Measurements from ENCODE around the gene HCK. TPM values are rescaled to one million over a fixed set of nuclear protein-coding genes. Genes with fewer than 3 reads are reported as not detected.

HCK gene
- total RNA-seq: not detected in 2 replicates

GRCh38 chr20:32052090-32052777 is at the start of gene HCK:
Gene HCK, plus strand, starts transcription at chr20:32052242.

DNA sequence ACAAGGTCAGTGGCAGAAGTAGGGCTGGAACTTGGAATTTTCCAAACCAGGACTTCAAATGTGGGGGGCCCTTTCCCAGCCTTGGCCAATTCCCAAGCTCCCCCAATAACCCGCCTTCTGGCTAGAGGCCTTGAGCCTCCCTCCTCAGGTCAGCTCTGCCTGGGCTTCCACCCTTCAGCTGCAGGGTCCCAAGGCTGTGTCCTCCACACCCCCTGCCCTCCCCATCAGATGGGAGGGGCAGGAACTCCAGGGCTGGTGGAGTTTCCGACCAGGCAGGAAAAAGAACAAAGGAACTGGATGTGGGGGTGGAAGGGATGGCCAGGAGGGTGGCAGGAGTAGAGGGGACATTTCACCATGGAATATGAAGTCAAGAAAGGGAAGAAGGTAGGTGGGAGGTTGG is 41.9 kb upstream of the HCK start, which contains the start of gene CCM2L:
Gene CCM2L, plus strand, starts transcription at position 338 of the 400 bp plus-strand sequence. Its CDS starts 17 bp downstream, at position 355.

GRCh38 chr20:32109392-32110172 is 57.5 kb downstream of the HCK start, which contains the start of gene TM9SF4:
Gene TM9SF4, plus strand, starts transcription at chr20:32109714. Its CDS starts 27 bp downstream, at chr20:32109741.

Other genes starting within 250 kb of the HCK start
- gene MYLK2, start 232.9 kb upstream of the HCK start, total RNA-seq: 0.18 TPM in 1 of 2 replicates, not detected in the other
- not detected in 2 replicates for gene FOXS1, start 206.6 kb upstream of the HCK start, total RNA-seq
- gene DUSP15, start 181.7 kb upstream of the HCK start, total RNA-seq: not detected in 2 replicates
- gene TTLL9, start 181.6 kb upstream of the HCK start, total RNA-seq: not detected in 2 replicates
- gene PDRG1, start 100.2 kb upstream of the HCK start, total RNA-seq: 7.8 and 8.4 TPM in 2 replicates
- gene XKR7, start 84.1 kb upstream of the HCK start, total RNA-seq: not detected in 2 replicates
- gene CCM2L, start 41.8 kb upstream of the HCK start, total RNA-seq: not detected in 2 replicates
- 35.7 and 40.4 TPM in 2 replicates for gene TM9SF4, start 57.5 kb downstream of the HCK start, total RNA-seq
- gene PLAGL2, start 155.5 kb downstream of the HCK start, total RNA-seq: 3.7 and 5.1 TPM in 2 replicates
- 63.4 and 78.7 TPM in 2 replicates for gene POFUT1, start 155.6 kb downstream of the HCK start, total RNA-seq
- gene KIF3B, start 225.4 kb downstream of the HCK start, total RNA-seq: 24.5 and 26.9 TPM in 2 replicates